Upper lobe of left lung (tissue), 6 donors: Measurements from ENCODE around the gene CCR5. TPM values are rescaled to one million over a fixed set of nuclear protein-coding genes. Genes with fewer than 3 reads are reported as not detected.

Experiments used
- ATAC-seq, 2 donors: fragments of 200-7000 bp; cut with Tn5 transposase; one replicate each; pipeline ENCODE4 v1.9.1; 2022; ENCODE audit warnings: mild to moderate bottlenecking in 2 of 2, moderate library complexity in 2 of 2; ENCODE audit not compliant: low FRiP score in 2 of 2
- DNase-seq, 2 donors: peaks; one replicate each; pipeline ENCODE4 v3.0.0-alpha.2; 2019 to 2020
- H3K27ac ChIP-seq, 4 donors: fragments of 200-600 bp; sonication (generic); one replicate each; pipeline ENCODE4 v1.5.1; 2016 to 2019
- H3K27me3 ChIP-seq, 4 donors: fragments of 200-600 bp; sonication (generic); one replicate each; pipeline ENCODE4 v1.5.1; 2017 to 2019
- H3K36me3 ChIP-seq, 4 donors: fragments of 200-600 bp; sonication (generic); one replicate each; pipeline ENCODE4 v1.5.1; 2016 to 2019
- H3K4me1 ChIP-seq, 4 donors: fragments of 200-600 bp; sonication (generic); one replicate each; pipeline ENCODE4 v1.5.1; 2018 to 2019
- H3K4me3 ChIP-seq, 4 donors: fragments of 200-600 bp; sonication (generic); one replicate each; pipeline ENCODE4 v1.5.1; 2017 to 2019; ENCODE audit warnings: mild to moderate bottlenecking in 2 of 4, moderate library complexity in 1 of 4
- H3K9me3 ChIP-seq, 4 donors: fragments of 200-600 bp; sonication (generic); one replicate each; pipeline ENCODE4 v1.5.1; 2018 to 2019
- CTCF ChIP-seq, 6 experiments: fragments of 450-650 bp in 4 of 6; fragments of 200-600 bp in 2 of 6; sonication (generic) in 2 of 6; IDR thresholded peaks; one replicate each; pipeline ENCODE4 v1.5.1; 2016 to 2019; ENCODE audit warnings: antibody characterized with exemption in 6 of 6
- EP300 ChIP-seq, 4 donors: sonication (generic); formaldehyde crosslinking; IDR thresholded peaks; one replicate each; pipeline ENCODE4 v1.5.1; 2017; ENCODE audit warnings: antibody characterized with exemption in 4 of 4, control low read depth in 2 of 4
- POLR2A ChIP-seq, 4 donors: fragments of 450-650 bp; IDR thresholded peaks; one replicate each; pipeline ENCODE4 v1.5.1; 2016 to 2017; ENCODE audit warnings: antibody characterized with exemption in 4 of 4, mild to moderate bottlenecking in 2 of 4
- POLR2AphosphoS5 ChIP-seq, 2 donors: sonication (generic); formaldehyde crosslinking; IDR thresholded peaks; one replicate each; pipeline ENCODE4 v1.5.1; 2017; ENCODE audit warnings: antibody characterized with exemption in 2 of 2
- WGBS, 2 donors: methylation state at CpG; one replicate each; pipeline ENCODE4 v1.1.5; 2017 to 2018; 5-methylcytosine and 5-hydroxymethylcytosine counted together
- total RNA-seq, 6 donors: library from RNA; depleted of rRNA in 4 of 6; stranded (reverse); fragments of >200 nt in 4 of 6; gene quantifications; one replicate each; pipeline versions ENCODE4 v1.1.0 to v1.2.1, GENCODE V29; 2016 to 2021
- donor health status: DM: no; HTN: no; CAD: no; lungs with moderate emphysema.
- donor health status: DM: no; HTN: yes; CAD: no; lungs with severe emphysema.

Gene CCR5
- total RNA-seq, 6 donors from 2014 or later = 0.33 to 8.6 (median 3.1) TPM

DNA sequence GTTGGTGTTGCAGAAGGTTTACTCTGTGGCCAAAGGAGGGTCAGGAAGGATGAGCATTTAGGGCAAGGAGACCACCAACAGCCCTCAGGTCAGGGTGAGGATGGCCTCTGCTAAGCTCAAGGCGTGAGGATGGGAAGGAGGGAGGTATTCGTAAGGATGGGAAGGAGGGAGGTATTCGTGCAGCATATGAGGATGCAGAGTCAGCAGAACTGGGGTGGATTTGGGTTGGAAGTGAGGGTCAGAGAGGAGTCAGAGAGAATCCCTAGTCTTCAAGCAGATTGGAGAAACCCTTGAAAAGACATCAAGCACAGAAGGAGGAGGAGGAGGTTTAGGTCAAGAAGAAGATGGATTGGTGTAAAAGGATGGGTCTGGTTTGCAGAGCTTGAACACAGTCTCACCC, 4.0 kb downstream of the CCR5 start:
- DNase-seq = no peak
- Histone ChIP-seq H3K4me3 (no peak overlapping the region), H3K27ac (no peak overlapping the region), H3K36me3 (no peaks in the 10 kb centered on the region), H3K9me3 (no peaks in the 10 kb centered on the region), H3K27me3 (no peaks in the 10 kb centered on the region), H3K4me1 (peaks cover 14 to 28% (median 23%) of the 10 kb centered on the region in 4 donors)
- TF ChIP-seq CTCF (IDR thresholded peaks at IDR 0.05) = no peak
- no peak for TF ChIP-seq EP300 (IDR thresholded peaks at IDR 0.05)
- no peak for TF ChIP-seq POLR2A (IDR thresholded peaks at IDR 0.05)
- no peak for TF ChIP-seq POLR2AphosphoS5 (IDR thresholded peaks at IDR 0.05)
- ATAC-seq = no peak
- 91 to 92% methylated on average over 3 of the region's 3 CpGs for WGBS, 2 donors

GRCh38 chr3:46375218-46375617, 4.5 kb downstream of the CCR5 start:
- no peak overlapping the region for H3K4me3 ChIP-seq
- TF ChIP-seq CTCF (IDR thresholded peaks at IDR 0.05) = no peak
- no peak for TF ChIP-seq POLR2AphosphoS5 (IDR thresholded peaks at IDR 0.05)
- TF ChIP-seq POLR2A (IDR thresholded peaks at IDR 0.05) = no peak
- no peak for TF ChIP-seq EP300 (IDR thresholded peaks at IDR 0.05)
- WGBS, 2 donors = 76% methylated on average over 2 of the region's 2 CpGs

GRCh38 chr3:46375814-46376213, 5.1 kb downstream of the CCR5 start:
- TF ChIP-seq POLR2A (IDR thresholded peaks at IDR 0.05) (no peak), POLR2AphosphoS5 (IDR thresholded peaks at IDR 0.05) (no peak), EP300 (IDR thresholded peaks at IDR 0.05) (no peak), CTCF (IDR thresholded peaks at IDR 0.05) (no peak)
- 16 to 23% methylated on average over 2 of the region's 2 CpGs for WGBS, 2 donors
- Histone ChIP-seq H3K4me1 (peaks cover 14 to 33% (median 24%) of the 10 kb centered on the region in 4 donors), H3K9me3 (no peaks in the 10 kb centered on the region), H3K27ac (no peak overlapping the region), H3K27me3 (no peaks in the 10 kb centered on the region), H3K36me3 (no peaks in the 10 kb centered on the region), H3K4me3 (no peak overlapping the region)
- ATAC-seq = no peak
- peak in 1 of 2 donors; percentile 6 for DNase-seq

More at GRCh38 chr3:46375218-46375617, 4.5 kb downstream of the CCR5 start:
- DNase-seq (no peak), ATAC-seq (no peak)
- Histone ChIP-seq H3K27ac (no peak overlapping the region), H3K27me3 (no peaks in the 10 kb centered on the region), H3K9me3 (no peaks in the 10 kb centered on the region), H3K4me1 (peaks cover 14 to 33% (median 22%) of the 10 kb centered on the region in 4 donors), H3K36me3 (no peaks in the 10 kb centered on the region)

DNA sequence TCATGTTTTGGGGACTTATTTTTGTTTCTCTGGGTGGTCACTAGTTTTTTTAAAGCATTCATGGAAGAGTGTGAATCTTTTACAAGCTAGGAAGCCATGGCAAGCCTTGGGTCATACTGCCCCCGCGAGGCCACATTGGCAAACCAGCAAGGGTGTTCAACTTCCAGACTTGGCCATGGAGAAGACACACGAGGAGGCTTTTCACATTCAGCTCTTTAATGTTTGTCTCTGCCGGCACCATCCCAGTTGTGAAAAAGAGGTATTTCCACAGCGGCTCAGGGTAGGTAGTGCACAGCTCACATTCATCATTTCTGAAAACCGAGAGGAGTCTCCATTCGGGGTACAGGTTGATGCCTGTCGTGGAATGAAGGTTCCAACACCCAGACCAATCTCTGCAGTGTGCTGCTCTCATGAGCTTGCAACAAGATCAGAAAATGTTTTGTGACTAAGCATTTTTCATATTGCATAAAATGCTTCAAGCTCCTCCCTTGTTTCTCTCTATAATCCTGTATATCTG, 7.7 kb downstream of the CCR5 start:
- TF ChIP-seq EP300 (IDR thresholded peaks at IDR 0.05) (no peak), POLR2AphosphoS5 (IDR thresholded peaks at IDR 0.05) (no peak), POLR2A (IDR thresholded peaks at IDR 0.05) (no peak), CTCF (IDR thresholded peaks at IDR 0.05) (peak; percentile 58 to 66 (median 61))
- 49 to 54% methylated on average over 8 of the region's 8 CpGs for WGBS, 2 donors
- DNase-seq (peak in 1 of 2 donors; percentile 75), ATAC-seq (peak in 1 of 2 donors; percentile 77)
- Histone ChIP-seq H3K4me3 (no peak overlapping the region), H3K4me1 (peaks cover 31 to 37% (median 34%) of the 10 kb centered on the region in 4 donors), H3K27ac (no peak overlapping the region), H3K9me3 (no peaks in the 10 kb centered on the region), H3K36me3 (no peaks in the 10 kb centered on the region), H3K27me3 (no peaks in the 10 kb centered on the region)
